Liver (tissue), 9 donors: Measurements from ENCODE around the gene CLCN5. TPM values are rescaled to one million over a fixed set of nuclear protein-coding genes. Genes with fewer than 3 reads are reported as not detected.

Experiments used
- DNase-seq: peaks from one replicate; pipeline ENCODE4 v3.0.0-alpha.2; 2017; ENCODE audit warnings: low spot score
- H3K27ac ChIP-seq, 2 donors: one replicate each; pipeline ENCODE4 v1.7.0; 2013; ENCODE audit warnings: inconsistent platforms in 2 of 2, low read length in 2 of 2, control low read depth in 1 of 2, low read depth in 1 of 2, mild to moderate bottlenecking in 1 of 2
- H3K27me3 ChIP-seq, 4 donors: one replicate each; pipeline versions ENCODE4 v1.6.1 to v1.7.0; 2013; ENCODE audit warnings: low read length in 3 of 4, inconsistent platforms in 1 of 4, mild to moderate bottlenecking in 1 of 4, moderate library complexity in 1 of 4; ENCODE audit not compliant: control insufficient read depth in 4 of 4, insufficient read depth in 4 of 4
- H3K36me3 ChIP-seq, 4 donors: one replicate each; pipeline versions ENCODE4 v1.6.1 to v1.7.0; 2013; ENCODE audit warnings: low read length in 3 of 4, mild to moderate bottlenecking in 3 of 4, low read depth in 1 of 4, moderate library complexity in 1 of 4; ENCODE audit not compliant: control insufficient read depth in 4 of 4, insufficient read depth in 3 of 4
- H3K4me1 ChIP-seq, 4 donors: one replicate each; pipeline versions ENCODE4 v1.6.1 to v1.7.0; 2013; ENCODE audit warnings: low read length in 3 of 4, mild to moderate bottlenecking in 3 of 4, moderate library complexity in 1 of 4; ENCODE audit not compliant: control insufficient read depth in 4 of 4, insufficient read depth in 4 of 4
- H3K4me3 ChIP-seq, 3 donors: one replicate each; pipeline versions ENCODE4 v1.6.1 to v1.7.0; 2013; ENCODE audit warnings: low read length in 3 of 3, control low read depth in 1 of 3, low read depth in 1 of 3, mild to moderate bottlenecking in 1 of 3
- H3K9ac ChIP-seq, 2 donors: one replicate each; pipeline ENCODE4 v1.7.0; 2013; ENCODE audit warnings: low read length in 2 of 2, mild to moderate bottlenecking in 2 of 2, moderate library complexity in 2 of 2, control low read depth in 1 of 2, low read depth in 1 of 2
- H3K9me3 ChIP-seq, 4 donors: one replicate each; pipeline versions ENCODE4 v1.6.1 to v1.7.0; 2013; ENCODE audit warnings: low read length in 3 of 4; ENCODE audit not compliant: control insufficient read depth in 4 of 4
- CTCF ChIP-seq: fragments of 150-350 bp; IDR thresholded peaks from 2 replicates; pipeline ENCODE4 v1.5.1; 2017; ENCODE audit warnings: improper control_type of control experiment, low read depth, low read length; ENCODE audit not compliant: missing input control
- FOXA1 ChIP-seq: IDR thresholded peaks from 2 replicates; pipeline ENCODE4 v1.6.1; 2016; ENCODE audit warnings: antibody characterized with exemption
- HNF4G ChIP-seq: IDR thresholded peaks from 2 replicates; pipeline ENCODE4 v1.6.1; 2016; ENCODE audit warnings: antibody characterized with exemption
- NR2F2 ChIP-seq: IDR thresholded peaks from 2 replicates; pipeline ENCODE4 v1.6.1; 2016; ENCODE audit warnings: antibody characterized with exemption
- RAD21 ChIP-seq, 2 donors: IDR thresholded peaks; 2 replicates each; pipeline ENCODE4 v1.6.1; 2016; ENCODE audit warnings: antibody characterized with exemption in 2 of 2, mild to moderate bottlenecking in 2 of 2
- RXRA ChIP-seq, 2 donors: IDR thresholded peaks; 2 replicates each; pipeline ENCODE4 v1.6.1; 2017 to 2018; ENCODE audit warnings: antibody characterized with exemption in 2 of 2, mild to moderate bottlenecking in 1 of 2
- TAF1 ChIP-seq: conservative IDR thresholded peaks from 2 replicates; pipeline ENCODE4 v1.6.1; 2016; ENCODE audit warnings: antibody characterized with exemption, mild to moderate bottlenecking
- YY1 ChIP-seq: IDR thresholded peaks from 2 replicates; pipeline ENCODE4 v1.6.1; 2016; ENCODE audit warnings: antibody characterized with exemption, mild to moderate bottlenecking
- ZBTB33 ChIP-seq: IDR thresholded peaks from 2 replicates; pipeline ENCODE4 v1.6.1; 2016; ENCODE audit warnings: antibody characterized with exemption
- WGBS: extraction: QIAGEN DNeasy Blood & Tissue Kit; methylation state at CpG from one replicate; pipeline ENCODE4 v1.1.7; 2013; 5-methylcytosine and 5-hydroxymethylcytosine counted together
- polyA plus RNA-seq, 2 donors: library from polyadenylated mRNA; stranded (reverse) in 1 of 2; unstranded in 1 of 2; fragments of 200-250 nt in 1 of 2; fragments of >200 nt in 1 of 2; fragmentation: Nextera tagmentation in 1 of 2; extraction: Ambion mirVana in 1 of 2; gene quantifications; one replicate each; pipeline versions ENCODE4 v1.2.1 to v1.2.3, GENCODE V29; 2013 to 2015
- total RNA-seq, 2 donors: library from RNA; depleted of rRNA; stranded (reverse); fragments of >200 nt; gene quantifications; one replicate each; pipeline ENCODE4 v1.2.3, GENCODE V29; 2014
- TF ChIP-seq, protein P1 (sequence below): IDR thresholded peaks from 2 replicates; pipeline ENCODE4 v1.6.1; 2016; ENCODE audit warnings: antibody characterized with exemption, mild to moderate bottlenecking
- TF ChIP-seq, protein P2 (sequence below): IDR thresholded peaks from 2 replicates; pipeline ENCODE4 v1.6.1; 2016; ENCODE audit warnings: antibody characterized with exemption
- donor health status: healthy.
- donor health status: healthy.
- donor health status: healthy.
- donor health status: healthy.
- donor health status: healthy.

Gene CLCN5
- total RNA-seq (10 to 100 TPM; 22.3 to 56.1 TPM), polyA plus RNA-seq (1 to 10 TPM; 5.6 to 6.9 TPM)

GRCh38 chrX:49922291-49923241 is at the start of gene CLCN5:
TSS of gene CLCN5 (plus strand) at chrX:49922596. CDS start at chrX:49925299, 2,703 bp downstream.
- under 1% methylated on average over 83 of the region's 83 CpGs for WGBS
- Histone ChIP-seq H3K36me3 (no peaks in the 10 kb centered on the region), H3K4me1 (peaks cover 0 to 17% (median 5%) of the 10 kb centered on the region in 4 donors), H3K9ac (peak within 1 kb of the TSS; percentile 35 to 54), H3K9me3 (no peaks in the 10 kb centered on the region), H3K27me3 (no peaks in the 10 kb centered on the region), H3K27ac (peak within 1 kb of the TSS; percentile 54 to 76), H3K4me3 (peak within 1 kb of the TSS; percentile 21 to 90 (median 37))
- TF ChIP-seq RXRA (IDR thresholded peaks at IDR 0.05) = no peak
- TF ChIP-seq, protein P1, sequence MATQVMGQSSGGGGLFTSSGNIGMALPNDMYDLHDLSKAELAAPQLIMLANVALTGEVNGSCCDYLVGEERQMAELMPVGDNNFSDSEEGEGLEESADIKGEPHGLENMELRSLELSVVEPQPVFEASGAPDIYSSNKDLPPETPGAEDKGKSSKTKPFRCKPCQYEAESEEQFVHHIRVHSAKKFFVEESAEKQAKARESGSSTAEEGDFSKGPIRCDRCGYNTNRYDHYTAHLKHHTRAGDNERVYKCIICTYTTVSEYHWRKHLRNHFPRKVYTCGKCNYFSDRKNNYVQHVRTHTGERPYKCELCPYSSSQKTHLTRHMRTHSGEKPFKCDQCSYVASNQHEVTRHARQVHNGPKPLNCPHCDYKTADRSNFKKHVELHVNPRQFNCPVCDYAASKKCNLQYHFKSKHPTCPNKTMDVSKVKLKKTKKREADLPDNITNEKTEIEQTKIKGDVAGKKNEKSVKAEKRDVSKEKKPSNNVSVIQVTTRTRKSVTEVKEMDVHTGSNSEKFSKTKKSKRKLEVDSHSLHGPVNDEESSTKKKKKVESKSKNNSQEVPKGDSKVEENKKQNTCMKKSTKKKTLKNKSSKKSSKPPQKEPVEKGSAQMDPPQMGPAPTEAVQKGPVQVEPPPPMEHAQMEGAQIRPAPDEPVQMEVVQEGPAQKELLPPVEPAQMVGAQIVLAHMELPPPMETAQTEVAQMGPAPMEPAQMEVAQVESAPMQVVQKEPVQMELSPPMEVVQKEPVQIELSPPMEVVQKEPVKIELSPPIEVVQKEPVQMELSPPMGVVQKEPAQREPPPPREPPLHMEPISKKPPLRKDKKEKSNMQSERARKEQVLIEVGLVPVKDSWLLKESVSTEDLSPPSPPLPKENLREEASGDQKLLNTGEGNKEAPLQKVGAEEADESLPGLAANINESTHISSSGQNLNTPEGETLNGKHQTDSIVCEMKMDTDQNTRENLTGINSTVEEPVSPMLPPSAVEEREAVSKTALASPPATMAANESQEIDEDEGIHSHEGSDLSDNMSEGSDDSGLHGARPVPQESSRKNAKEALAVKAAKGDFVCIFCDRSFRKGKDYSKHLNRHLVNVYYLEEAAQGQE = peak; percentile 28
- no peak for TF ChIP-seq NR2F2
- no peak for TF ChIP-seq FOXA1
- peak; percentile 36 for TF ChIP-seq ZBTB33
- TF ChIP-seq YY1 = peak; percentile 94
- no peak for TF ChIP-seq TAF1
- TF ChIP-seq, protein P2, sequence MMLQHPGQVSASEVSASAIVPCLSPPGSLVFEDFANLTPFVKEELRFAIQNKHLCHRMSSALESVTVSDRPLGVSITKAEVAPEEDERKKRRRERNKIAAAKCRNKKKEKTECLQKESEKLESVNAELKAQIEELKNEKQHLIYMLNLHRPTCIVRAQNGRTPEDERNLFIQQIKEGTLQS = no peak
- TF ChIP-seq HNF4G = no peak
- DNase-seq = peak; percentile 88

DNA sequence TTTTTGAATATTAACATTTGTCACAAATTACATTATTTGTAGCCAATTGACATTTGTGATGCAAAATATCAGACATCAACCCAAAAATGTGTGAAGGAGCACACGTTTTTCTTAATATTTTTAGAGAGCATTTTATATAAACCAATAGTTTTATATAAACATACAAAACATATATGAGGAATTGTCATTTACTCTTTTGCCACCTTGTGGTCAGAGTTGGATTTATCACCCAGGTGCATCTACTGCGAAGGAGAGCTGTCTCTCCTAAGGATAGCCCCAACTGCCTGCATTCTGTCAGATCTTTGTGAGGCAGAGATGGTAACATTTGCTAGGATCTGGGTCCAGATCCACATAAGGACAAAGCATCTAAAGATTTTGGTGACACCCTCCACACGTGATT is 45.6 kb upstream of the CLCN5 start:
- TF ChIP-seq FOXA1 (no peak), RAD21 (IDR thresholded peaks at IDR 0.05) (peak; percentile 65 to 75), CTCF (peak; percentile 57)
- DNase-seq = no peak
- 7% methylated on average over 3 of the region's 3 CpGs for WGBS
- Histone ChIP-seq H3K36me3 (no peaks in the 10 kb centered on the region), H3K27me3 (no peaks in the 10 kb centered on the region), H3K4me3 (no peak overlapping the region), H3K9ac (no peak overlapping the region), H3K27ac (no peak overlapping the region), H3K9me3 (no peaks in the 10 kb centered on the region), H3K4me1 (peaks cover 3 to 15% (median 6%) of the 10 kb centered on the region in 4 donors)
